Measurements from ENCODE around the gene BNIP5.

Gene BNIP5

DNA sequence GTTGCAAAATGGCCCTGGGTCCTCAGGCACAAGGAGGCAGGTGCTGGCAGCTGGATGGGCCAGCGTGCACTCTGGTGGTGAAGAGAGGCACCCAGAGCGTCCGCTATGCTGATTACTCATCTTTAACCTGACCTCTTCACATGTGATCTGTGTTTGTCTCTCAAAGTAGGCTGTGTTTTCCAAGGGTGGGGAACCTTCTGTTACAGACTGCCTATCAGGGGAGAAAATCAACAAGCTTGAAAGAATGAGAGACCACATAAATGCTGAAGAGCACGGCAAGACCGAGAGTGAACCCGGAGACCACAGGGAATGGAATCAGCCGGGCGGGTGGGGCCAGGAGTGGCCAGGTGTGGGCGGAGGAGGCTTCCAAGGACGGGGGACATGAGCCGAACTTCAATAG lies 16.2 kb downstream of the BNIP5 start:
- no peak for DNase-seq

- no peak for DNase-seq
These were observed 16.9 kb downstream of the BNIP5 start for GRCh38 chr6:36319821-36320220.

- DNase-seq = no peak
These were observed 17.3 kb downstream of the BNIP5 start for GRCh38 chr6:36319436-36319762.

DNA sequence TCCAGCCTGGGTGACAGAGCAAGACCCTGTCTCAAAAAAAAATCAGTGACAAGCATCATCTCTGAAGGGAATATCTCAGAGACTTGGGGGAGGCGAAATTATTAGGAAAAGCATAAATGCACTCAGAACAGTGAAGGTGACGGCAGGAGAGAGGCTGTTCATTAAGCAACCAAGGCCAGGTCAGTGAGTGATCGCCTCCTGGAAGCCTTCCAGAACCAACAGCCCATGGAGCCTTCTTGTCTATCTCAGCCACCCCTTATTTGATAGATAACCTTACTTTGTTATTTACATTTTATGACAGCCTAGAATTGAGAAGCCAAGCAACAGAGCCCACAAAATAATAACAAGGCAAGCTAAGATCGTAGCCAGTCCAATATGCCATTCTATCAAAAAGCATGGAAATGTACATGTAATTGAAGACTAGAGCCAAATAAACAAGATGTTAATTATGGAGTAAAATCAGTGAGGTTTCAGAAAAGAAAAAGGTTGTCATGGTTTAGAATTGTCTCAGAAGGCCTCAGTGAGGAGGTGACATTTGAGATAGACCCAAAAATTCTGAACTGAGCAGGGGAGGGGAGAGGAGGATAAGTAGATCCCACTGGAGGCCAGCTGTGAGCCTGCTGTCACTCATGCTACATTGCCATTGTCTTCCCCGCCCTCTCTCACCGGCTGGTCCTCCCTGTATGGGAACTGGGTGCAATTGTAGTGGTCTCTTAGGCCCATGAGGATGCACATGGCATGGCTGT lies 17.8 kb downstream of the BNIP5 start:
- no peak for DNase-seq

DNA sequence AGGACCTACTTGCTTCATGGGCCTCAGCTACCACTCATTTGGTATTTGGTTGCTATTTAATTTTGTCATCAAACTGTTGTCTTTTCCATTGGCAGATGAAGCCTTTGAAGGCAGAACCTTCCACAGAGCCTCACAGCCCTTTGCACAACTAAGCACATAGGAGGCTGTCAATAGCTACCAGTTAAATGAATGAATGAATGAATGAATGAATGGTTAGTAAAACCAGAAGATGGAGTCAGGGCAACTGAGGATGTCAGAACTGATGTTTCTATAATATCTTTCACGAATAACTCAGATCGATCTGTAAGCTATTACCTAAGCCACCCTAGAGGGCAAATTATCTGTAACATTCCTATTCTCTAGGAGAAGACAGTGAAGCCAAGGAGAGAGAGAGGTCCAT lies 19.1 kb downstream of the BNIP5 start:
- no peak for DNase-seq

GRCh38 chr6:36315921-36316320 lies 20.8 kb downstream of the BNIP5 start:
- DNase-seq = no peak

DNA sequence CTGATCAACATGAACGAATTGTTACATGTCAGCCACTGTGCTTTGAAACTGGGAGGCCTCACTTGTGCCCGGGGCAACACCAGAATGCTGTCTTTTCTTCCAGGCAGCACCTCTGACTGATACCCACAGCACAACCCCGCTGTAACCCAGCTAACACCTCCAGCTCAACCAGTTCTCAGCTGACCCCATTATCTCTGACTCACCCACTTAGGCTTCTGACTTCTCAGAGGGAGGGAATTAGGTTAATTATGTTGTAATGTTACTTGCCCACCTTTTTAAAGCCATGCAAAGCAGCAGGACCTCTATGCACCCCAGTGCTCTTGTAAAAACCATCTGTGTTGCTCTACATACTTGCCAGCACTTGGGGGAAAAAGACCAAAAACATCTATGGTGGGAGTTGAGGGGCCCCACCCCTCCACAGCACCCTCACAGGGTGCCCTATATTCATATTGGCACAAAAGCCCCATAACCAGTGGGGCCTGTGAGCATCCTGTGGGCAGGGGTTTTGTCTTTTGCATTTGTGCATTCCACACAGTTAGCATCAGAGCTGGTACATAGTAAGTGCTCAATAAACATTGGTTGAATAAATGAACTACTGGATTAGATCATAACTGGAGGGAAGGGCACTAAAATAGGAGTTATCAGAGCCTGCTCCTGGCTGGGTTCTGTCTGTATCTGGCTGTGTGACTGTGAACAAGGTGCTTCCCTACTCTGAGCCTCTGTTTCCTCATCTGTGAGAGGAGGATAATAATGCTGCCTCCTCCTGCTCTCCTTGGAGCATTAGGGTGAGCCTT lies 22.3 kb downstream of the BNIP5 start:
- no peak for DNase-seq

GRCh38 chr6:36313649-36313936 lies 23.1 kb downstream of the BNIP5 start:
- DNase-seq = no peak

GRCh38 chr6:36312854-36313648 lies 23.6 kb downstream of the BNIP5 start:
- DNase-seq = no peak

DNA sequence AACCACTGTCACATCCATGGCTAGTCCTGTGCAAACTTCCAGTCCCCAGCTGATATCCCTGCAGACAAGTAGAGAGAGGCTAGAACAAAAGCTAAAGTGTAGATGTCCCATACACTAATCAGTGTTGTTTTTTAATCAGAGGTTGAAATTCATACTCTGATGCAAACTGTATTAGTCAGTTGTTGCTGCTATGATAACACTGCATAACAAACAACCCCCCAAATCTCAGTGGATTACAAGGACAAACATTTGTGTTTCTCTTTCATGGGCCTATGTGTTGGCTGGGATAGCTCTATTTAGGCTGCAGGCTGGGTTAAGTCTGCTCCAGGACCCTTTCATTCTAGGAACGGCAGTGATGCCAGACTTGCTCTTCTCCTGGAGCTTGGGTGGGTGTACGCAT lies 26.8 kb downstream of the BNIP5 start:
- DNase-seq = no peak

GRCh38 chr6:36309203-36309602 lies 27.5 kb downstream of the BNIP5 start:
- DNase-seq = no peak

DNA sequence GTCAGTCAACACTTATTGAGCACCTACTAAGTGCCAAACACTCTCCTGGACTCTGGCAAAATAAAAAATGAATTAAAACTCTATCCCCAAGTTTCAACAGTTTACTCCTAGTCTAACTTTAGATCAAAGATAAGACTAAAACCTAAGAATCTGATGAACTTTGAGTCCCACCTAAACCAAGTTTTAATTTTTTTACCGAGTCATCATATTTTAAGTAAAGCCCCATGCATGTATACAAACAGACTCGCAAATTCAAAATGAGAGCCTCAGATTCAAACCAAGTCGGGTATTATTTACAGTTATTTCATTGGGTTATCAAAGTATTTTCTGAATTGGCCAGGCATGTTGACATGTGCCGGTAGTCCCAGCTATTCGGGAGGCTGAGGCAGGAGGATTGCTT lies 28.2 kb downstream of the BNIP5 start:
- DNase-seq = no peak

DNA sequence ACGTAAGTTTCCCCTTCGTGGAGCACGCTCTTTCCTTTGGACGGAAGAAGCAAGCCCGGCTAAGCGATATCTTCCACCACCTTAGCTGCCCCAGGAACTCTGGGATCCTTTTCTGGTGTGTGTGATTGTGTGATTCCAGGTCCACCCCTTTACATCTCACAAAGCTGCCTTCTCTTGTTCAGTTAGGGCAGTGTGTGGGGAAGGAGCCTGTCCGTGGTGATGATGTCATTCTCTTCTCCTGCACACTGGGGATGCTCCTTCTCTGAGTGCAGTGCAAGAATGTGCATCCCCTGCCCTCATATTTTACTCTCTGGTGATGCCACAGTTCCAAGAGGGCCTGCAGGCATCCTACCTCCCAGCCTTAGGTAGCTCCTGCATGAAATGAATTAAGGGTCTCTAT lies 30.3 kb downstream of the BNIP5 start:
- no peak for DNase-seq

DNA sequence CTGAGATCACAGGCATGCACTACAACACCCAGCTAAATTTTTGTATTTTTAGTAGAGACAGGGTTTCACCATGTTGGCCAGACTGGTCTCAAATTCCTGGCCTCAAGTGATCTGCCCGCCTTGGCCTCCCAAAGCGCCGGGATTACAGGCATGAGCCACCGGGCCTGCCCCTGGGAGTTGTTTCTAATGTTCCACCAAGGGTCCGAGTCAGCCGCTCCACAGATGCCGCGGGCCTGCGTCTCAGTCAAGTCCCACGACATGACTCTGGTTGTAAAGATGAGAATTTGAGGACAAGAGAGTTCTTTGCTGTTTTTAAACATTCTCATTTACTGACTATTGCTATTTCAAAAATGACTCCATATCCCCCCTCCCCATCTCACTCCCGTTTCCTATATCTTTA lies 30.8 kb downstream of the BNIP5 start:
- DNase-seq = no peak

DNA sequence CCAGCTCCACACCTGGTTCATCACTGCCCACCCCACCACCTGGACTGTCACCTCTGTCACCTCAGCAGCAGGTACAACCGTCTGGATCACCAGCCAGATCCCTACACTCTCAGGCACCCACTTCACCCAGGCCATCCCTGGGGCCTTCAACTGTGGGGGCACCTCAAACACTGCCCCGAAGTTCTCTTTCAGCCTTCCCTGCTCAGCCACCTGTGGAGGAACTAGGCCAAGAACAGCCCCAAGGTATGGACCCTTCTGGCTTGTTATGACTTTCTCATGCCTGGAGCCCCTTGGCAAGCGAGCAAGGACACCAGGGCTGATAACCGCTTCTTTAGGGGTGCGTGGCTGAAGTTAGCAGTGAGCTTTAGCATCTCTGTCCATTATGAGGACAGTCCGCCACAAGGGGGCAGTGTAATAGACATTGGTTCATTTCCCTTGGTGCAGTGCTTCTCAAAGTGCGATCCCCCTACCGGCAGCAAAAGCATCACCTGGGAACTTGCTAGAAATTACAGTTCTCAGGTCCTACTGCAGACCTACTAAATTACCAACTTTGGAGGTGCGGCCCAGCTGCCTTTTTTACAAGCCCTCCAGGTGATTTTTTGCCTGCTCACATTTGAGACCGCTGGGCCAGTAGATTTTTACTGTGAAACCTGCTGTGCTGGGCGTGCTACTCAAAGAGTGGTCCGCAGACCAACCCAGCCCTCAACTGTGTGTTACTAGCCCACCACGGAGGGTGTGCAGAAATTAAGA lies 34.3 kb downstream of the BNIP5 start:
- peak; percentile 91 for DNase-seq

DNA sequence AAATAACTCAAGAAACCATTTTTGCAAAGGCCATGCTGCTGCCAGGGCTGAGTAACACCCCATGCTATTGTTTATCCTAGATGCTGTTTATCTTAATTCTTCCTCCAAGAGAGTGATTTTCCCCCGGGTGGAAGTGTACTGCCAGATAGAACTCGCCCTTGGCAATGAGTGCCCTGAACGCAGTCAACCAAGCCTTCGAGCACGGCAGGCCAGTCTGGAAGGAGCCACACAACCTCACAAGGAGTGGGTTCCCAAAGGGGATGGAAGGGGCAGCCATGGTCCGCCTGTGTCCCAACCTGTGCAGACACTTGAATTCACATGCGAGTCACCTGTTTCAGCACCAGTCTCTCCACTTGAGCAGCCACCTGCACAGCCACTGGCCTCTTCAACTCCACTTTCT lies 34.9 kb downstream of the BNIP5 start:
- no peak for DNase-seq

DNA sequence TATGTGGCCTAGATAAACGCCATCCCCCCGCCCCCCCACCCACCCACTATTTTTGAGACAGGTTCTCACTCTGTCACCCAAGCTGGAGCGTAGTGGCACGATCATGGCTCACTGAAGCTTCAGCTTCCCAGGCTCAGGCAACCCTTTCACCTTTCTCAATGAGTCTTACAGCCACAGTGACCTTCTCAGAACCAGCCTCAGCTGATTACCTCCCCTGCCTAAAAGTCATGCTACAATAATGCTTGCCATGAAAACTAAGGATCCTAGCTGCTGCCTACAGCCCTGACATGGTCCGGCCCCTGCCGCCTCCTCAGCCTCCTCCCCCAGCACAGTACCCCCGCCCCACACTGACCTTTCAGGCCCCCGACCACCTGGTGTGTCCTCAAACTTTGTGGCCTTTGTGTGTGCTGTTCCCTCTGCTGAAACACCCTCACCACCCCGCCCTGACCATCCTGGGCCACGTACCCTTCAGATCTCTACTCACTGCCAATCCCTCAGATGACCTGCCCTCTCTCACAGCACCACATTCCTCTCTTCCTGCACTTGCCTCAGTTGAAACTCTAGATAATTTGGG lies 35.5 kb downstream of the BNIP5 start:
- DNase-seq = no peak

GRCh38 chr6:36298027-36298426 lies 38.7 kb downstream of the BNIP5 start:
- no peak for DNase-seq

DNA sequence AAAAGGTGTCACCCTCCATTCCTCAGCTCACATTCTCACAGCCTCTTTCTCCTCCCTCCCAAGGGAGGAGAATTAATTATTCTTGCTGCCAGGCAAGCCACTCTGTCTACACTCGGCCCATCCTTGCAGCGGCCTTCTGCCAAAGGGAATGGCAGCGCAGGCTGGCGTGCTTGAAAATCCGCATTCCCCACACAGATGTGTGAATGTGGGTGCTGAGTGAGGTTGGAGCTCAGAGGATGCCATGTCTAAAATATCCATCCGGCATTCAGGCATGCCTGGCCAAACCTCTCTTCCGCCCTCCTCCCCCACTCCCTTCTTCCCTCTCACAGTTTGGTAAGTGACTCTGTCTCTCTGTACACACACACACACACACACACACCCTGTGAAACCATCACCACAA lies 39.2 kb downstream of the BNIP5 start:
- no peak for DNase-seq

DNA sequence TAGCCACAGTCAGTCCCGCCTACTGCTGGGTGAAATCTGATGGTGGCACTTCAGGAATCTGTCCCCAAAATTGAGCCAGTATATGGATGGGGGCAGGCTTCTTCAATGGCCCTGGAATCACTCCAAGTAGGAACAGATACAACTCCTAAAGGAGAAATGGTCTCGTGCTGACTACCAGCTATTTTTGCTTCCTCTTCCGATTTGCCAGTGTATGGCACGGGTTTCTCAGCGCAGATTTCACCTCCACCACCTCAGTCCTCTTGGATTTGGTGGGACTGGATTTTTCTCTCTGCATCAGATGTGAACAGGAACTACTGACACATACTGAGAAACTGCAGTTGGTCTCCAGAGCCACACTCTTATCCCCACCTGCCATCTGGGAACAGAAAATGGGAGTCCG lies 39.6 kb downstream of the BNIP5 start:
- no peak for DNase-seq

- DNase-seq = no peak
These were observed 40.4 kb downstream of the BNIP5 start for GRCh38 chr6:36296240-36296639.

DNA sequence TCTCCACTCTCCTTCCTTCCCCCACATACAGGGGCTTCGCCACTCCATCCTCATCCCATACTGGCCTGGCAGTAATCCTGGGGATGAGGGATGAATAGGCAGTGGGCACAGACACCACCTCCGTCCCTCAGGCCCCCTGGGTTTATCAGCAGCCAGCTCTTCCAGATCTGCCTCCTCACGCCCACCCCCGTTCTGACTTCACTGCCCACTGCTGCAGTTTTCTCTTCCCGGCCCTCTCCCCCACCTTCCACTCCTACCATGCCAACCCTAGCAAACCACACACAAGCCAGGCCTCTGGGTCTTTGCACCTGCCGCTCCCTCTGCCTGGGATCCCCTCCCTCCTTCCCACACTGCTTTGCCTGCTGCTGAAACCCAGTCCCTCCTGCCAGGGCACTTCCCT lies 44.5 kb downstream of the BNIP5 start:
- no peak for DNase-seq
